ENCODE data around the gene KSR2. TPM values are rescaled to one million over a fixed set of nuclear protein-coding genes. Genes with fewer than 3 reads are reported as not detected.

Gene KSR2
- total RNA-seq, 2 donors from 2014 or later: 0.66 to 1.0 TPM

GRCh38 chr12:117622741-117623140, 346.0 kb downstream of the KSR2 start:
- 91 to 100% methylated on average over 1 of the region's 1 CpG for WGBS, 2 donors
- H3K27me3 ChIP-seq: no peaks in the 10 kb centered on the region
- intact Hi-C loops (cut with DNase I): no loop called here
- no peaks in the 10 kb centered on the region for H3K4me1 ChIP-seq
- no peak overlapping the region for H3K27ac ChIP-seq
- TF ChIP-seq POLR2A (IDR thresholded peaks at IDR 0.05) (no peak), CTCF (IDR thresholded peaks at IDR 0.05) (no peak)
- no peaks in the 10 kb centered on the region for H3K9me3 ChIP-seq
- H3K4me3 ChIP-seq: no peak overlapping the region
- no peak for ATAC-seq
- no peaks in the 10 kb centered on the region for H3K36me3 ChIP-seq (replicated peaks in 1 of 2; ENCODE audit: insufficient read depth in 1 of 2, low read depth in 2 of 2)
- DNase-seq: no peak

- intact Hi-C loops (cut with DNase I): no loop called here
- no peak for DNase-seq
- H3K4me3 ChIP-seq: no peak overlapping the region
- H3K9me3 ChIP-seq: no peaks in the 10 kb centered on the region
- no peak for TF ChIP-seq POLR2A (IDR thresholded peaks at IDR 0.05)
- TF ChIP-seq CTCF (IDR thresholded peaks at IDR 0.05): no peak
- no peaks in the 10 kb centered on the region for H3K27me3 ChIP-seq
- no peaks in the 10 kb centered on the region for H3K4me1 ChIP-seq
- H3K36me3 ChIP-seq (replicated peaks in 1 of 2; ENCODE audit: insufficient read depth in 1 of 2, low read depth in 2 of 2): no peaks in the 10 kb centered on the region
- ATAC-seq: no peak
- no peak overlapping the region for H3K27ac ChIP-seq
Measured at GRCh38 chr12:117622087-117622486, 346.7 kb downstream of the KSR2 start.

GRCh38 chr12:117607778-117608177, 361.0 kb downstream of the KSR2 start:
- H3K4me3 ChIP-seq: no peak overlapping the region
- no peaks in the 10 kb centered on the region for H3K4me1 ChIP-seq
- no peaks in the 10 kb centered on the region for H3K9me3 ChIP-seq
- DNase-seq: no peak
- no peaks in the 10 kb centered on the region for H3K27me3 ChIP-seq
- intact Hi-C loops (cut with DNase I): no loop called here
- no peak for ATAC-seq
- H3K36me3 ChIP-seq (replicated peaks in 1 of 2; ENCODE audit: insufficient read depth in 1 of 2, low read depth in 2 of 2): no peaks in the 10 kb centered on the region
- TF ChIP-seq CTCF (IDR thresholded peaks at IDR 0.05): no peak
- no peak for TF ChIP-seq POLR2A (IDR thresholded peaks at IDR 0.05)
- H3K27ac ChIP-seq: no peak overlapping the region
- 75 to 77% methylated on average over 3 to 7 of the region's 7 CpGs for WGBS, 2 donors

GRCh38 chr12:117606945-117607344, 361.8 kb downstream of the KSR2 start:
- DNase-seq (no peak), ATAC-seq (no peak)
- TF ChIP-seq CTCF (IDR thresholded peaks at IDR 0.05): no peak
- TF ChIP-seq POLR2A (IDR thresholded peaks at IDR 0.05): no peak
- Histone ChIP-seq H3K4me3 (no peak overlapping the region), H3K9me3 (no peaks in the 10 kb centered on the region), H3K36me3 (replicated peaks in 1 of 2; ENCODE audit: insufficient read depth in 1 of 2, low read depth in 2 of 2) (no peaks in the 10 kb centered on the region), H3K27me3 (no peaks in the 10 kb centered on the region), H3K27ac (no peak overlapping the region), H3K4me1 (no peaks in the 10 kb centered on the region)
- 60 to 67% methylated on average over 5 of the region's 5 CpGs for WGBS, 2 donors
- intact Hi-C loops (cut with DNase I): no loop called here

GRCh38 chr12:117606024-117606423, 362.8 kb downstream of the KSR2 start:
- Histone ChIP-seq H3K27ac (no peak overlapping the region), H3K4me3 (no peak overlapping the region), H3K36me3 (replicated peaks in 1 of 2; ENCODE audit: insufficient read depth in 1 of 2, low read depth in 2 of 2) (no peaks in the 10 kb centered on the region), H3K27me3 (no peaks in the 10 kb centered on the region), H3K9me3 (no peaks in the 10 kb centered on the region), H3K4me1 (no peaks in the 10 kb centered on the region)
- no peak for DNase-seq
- TF ChIP-seq POLR2A (IDR thresholded peaks at IDR 0.05): no peak
- TF ChIP-seq CTCF (IDR thresholded peaks at IDR 0.05): no peak
- intact Hi-C loops (cut with DNase I): no loop called here
- no peak for ATAC-seq
